Hypothalamus (tissue), 51 donors: ENCODE results near the gene CASP3.

ENCODE experiments used
- DNase-seq, 51 donors: peaks; one replicate each; lab custom pipeline; 2025; lab: John Stamatoyannopoulos, UW

Gene CASP3

GRCh38 chr4:184649026-184649970 lies at the start of gene CASP3, which contains the start of gene PRIMPOL:
TSS of gene CASP3 (minus strand) at chr4:184649447. CDS start at chr4:184638453, 10,994 bp downstream.
TSS of gene PRIMPOL (plus strand) at chr4:184649738. CDS start at chr4:184657141, 7,403 bp downstream.
- peak; percentile 69 to 100 (median 95) for DNase-seq

DNA sequence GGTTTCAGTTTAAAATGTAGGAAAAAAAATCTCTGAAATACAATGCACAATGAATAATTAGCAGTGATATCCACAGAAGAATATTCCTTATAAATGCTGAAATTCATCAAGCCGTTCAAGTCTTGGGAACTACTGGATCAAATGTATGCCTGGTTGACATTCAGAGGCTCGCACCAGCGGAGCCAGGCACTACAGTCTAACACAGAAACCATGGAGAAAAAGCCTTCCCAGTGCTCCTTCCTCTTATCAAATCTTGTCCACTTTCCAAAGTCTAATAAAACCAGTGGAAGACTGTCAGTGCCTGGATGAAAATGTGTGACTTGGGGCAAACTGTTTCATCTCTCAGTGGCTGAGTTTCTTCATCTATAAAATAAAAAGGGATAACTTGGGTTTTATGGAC lies 48.7 kb upstream of the CASP3 start:
- DNase-seq, result no peak

GRCh38 chr4:184695178-184695896 lies 46.1 kb upstream of the CASP3 start:
- peak in 1 of 51 donors; percentile 12 for DNase-seq

DNA sequence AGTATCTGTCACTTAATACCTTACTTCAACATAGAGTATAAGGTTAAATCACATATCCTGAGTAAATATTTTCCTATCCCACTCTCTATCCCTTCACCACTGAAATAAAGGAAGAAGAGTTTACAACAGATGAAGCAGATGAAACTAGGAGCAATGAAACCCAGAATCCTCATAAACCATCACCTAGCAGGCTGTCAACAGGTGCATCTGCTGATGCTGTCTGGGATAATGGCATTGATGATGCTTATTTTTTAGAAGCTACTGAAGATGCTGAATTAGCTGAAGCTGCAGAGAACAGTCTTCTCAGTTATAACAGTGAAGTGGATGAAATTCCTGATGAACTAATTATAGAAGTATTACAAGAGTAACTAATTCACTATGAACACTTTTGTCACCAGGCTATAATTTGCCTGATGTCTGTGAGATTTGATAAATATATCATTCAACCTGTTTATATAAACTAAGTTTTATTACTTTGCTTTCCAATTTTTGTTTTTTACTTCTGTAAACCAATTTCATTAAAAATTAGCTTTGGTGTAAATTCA lies 45.2 kb upstream of the CASP3 start:
- no peak for DNase-seq

DNA sequence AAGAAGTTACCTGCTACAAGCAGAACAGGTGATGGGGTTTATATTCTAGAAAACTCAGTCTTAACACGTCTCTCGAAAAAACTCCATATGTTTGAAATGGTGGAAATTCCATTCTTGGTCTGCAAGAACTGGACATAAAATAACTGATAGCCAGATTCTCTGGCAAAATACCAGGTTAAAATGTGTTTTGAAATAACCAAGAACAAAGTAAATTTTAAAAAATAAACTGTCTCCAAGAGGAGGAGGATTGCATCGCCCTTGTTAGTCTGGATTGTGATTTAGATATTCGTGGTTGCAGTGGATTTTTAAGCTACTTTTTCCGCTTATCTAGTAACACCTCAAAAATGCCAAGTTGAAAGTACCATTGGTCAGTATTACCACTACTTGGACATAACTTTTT lies 43.8 kb upstream of the CASP3 start:
- DNase-seq, result no peak

GRCh38 chr4:184689681-184690080 lies 40.4 kb upstream of the CASP3 start:
- DNase-seq, result no peak

GRCh38 chr4:184688447-184688846 lies 39.2 kb upstream of the CASP3 start:
- DNase-seq, result no peak

- DNase-seq, result no peak
Measured at GRCh38 chr4:184688005-184688404, 38.8 kb upstream of the CASP3 start.

GRCh38 chr4:184684491-184685189 lies 35.4 kb upstream of the CASP3 start:
- no peak for DNase-seq

- no peak for DNase-seq
Measured at GRCh38 chr4:184681916-184682315, 32.7 kb upstream of the CASP3 start.

DNA sequence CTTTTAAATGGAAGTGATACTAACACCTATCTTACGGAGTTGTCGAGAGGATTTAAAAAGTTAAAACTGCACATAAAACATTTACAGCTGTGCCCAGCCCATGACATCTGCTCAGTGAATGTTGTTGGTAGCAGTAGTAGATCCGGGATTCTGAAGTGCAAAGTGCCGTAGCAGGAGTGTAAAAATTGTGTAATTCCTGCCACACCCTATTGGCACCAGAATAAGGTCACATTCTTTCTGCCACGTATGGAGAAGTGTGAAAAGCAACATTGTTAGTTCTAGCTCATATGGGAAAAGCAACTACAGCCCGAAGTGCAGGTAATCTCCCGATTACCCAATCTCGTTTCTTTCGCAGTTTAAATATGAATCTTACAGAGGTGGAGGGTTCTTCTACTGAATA lies 31.5 kb upstream of the CASP3 start:
- no peak for DNase-seq

GRCh38 chr4:184675821-184676492 lies 26.7 kb upstream of the CASP3 start:
- no peak for DNase-seq

GRCh38 chr4:184675018-184675417 lies 25.8 kb upstream of the CASP3 start:
- DNase-seq, result no peak

DNA sequence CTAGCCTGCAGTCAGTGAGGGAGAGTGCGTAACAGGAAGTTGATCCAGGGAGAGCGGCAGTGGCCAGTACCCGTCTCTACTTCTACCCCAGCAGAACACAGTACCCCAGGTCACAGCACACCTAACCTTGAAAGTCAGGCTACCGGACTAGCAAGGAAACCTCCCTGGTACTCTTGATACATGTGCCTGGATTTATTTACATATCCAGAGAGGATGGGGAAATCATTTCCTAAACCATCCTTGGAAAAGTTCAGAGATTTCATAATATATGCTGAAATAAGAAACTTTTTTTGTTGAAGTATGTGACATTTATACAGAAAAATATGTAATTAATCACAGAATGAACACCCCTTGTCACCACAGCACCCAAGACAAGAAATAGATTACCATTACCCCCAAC lies 24.8 kb upstream of the CASP3 start:
- no peak for DNase-seq

- DNase-seq, result no peak
Measured at GRCh38 chr4:184672741-184673140, 23.5 kb upstream of the CASP3 start.

- DNase-seq, result no peak
Measured at GRCh38 chr4:184671101-184671500, 21.9 kb upstream of the CASP3 start.

DNA sequence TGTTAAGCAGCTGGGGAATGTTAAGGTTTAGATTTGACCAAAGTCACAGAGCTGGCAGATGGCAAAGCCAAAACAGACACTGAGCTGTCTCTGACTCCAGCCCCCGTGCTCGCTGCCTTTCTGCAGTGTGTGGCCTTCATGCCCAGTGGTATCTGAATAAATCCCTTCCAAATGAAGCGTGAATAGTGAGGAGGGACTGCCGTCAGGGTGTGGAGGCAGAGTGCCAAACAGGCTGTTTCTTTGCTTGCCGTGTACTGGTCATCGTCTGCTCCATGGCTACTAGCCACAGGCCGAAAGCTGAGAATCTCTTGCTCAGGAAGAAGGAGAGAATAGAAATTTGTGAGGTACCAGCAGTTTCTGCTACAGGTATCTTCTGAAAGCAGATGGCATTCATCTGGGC lies 20.0 kb upstream of the CASP3 start:
- DNase-seq, result peak in 4 of 51 donors; percentile 3 to 12 (median 5)

- DNase-seq, result no peak
Measured at GRCh38 chr4:184668511-184669114, 19.4 kb upstream of the CASP3 start.

DNA sequence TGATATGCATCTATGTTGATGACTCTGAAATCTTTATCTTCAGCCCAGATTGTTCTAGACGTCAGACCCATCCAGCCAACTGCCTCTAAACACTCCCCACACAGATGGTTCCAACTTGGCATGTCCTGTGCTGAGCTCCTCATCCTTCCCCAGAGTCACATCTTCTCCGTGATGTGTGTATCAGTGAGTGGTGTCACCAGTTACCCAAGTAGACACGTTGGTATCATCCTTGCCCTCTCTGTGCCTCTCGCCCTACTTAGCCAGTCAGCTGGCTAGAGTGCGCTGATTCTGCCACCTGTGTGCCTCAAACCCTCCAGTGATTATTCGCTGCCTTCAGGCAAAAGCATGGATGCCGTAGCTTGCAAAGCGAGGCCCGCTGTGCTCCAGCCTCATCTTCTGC lies 18.8 kb upstream of the CASP3 start:
- DNase-seq, result no peak

- no peak for DNase-seq
Measured at GRCh38 chr4:184666670-184667069, 17.4 kb upstream of the CASP3 start.
